ENCODE results near the gene RPL19.

Gene RPL19

DNA sequence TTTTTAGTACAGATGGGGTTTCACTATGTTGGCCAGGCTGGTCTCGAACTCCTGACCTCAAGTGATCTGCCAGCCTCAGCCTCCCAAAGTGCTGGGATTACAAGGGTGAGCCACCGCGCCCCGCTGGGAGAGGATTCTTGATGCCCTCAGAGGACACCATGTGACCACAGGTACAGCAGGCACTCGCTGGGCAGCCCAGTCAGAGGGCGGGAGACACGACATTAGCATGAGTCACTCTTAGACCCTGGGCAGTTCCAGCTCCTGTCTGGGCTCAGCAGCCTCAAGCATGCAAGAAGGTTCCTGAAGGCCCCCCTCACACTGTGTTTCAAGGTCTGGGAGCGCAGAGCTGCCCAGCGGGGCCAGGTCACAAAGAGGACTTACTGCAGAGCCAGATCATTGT lies 13.8 kb downstream of the RPL19 start:
- POLR2A ChIA-PET: no interaction called here
- no peak for DNase-seq (ENCODE audit: extremely low spot score)
- TF ChIP-seq, protein P1, sequence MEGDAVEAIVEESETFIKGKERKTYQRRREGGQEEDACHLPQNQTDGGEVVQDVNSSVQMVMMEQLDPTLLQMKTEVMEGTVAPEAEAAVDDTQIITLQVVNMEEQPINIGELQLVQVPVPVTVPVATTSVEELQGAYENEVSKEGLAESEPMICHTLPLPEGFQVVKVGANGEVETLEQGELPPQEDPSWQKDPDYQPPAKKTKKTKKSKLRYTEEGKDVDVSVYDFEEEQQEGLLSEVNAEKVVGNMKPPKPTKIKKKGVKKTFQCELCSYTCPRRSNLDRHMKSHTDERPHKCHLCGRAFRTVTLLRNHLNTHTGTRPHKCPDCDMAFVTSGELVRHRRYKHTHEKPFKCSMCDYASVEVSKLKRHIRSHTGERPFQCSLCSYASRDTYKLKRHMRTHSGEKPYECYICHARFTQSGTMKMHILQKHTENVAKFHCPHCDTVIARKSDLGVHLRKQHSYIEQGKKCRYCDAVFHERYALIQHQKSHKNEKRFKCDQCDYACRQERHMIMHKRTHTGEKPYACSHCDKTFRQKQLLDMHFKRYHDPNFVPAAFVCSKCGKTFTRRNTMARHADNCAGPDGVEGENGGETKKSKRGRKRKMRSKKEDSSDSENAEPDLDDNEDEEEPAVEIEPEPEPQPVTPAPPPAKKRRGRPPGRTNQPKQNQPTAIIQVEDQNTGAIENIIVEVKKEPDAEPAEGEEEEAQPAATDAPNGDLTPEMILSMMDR (IDR thresholded peaks at IDR 0.05; ENCODE audit: control extremely low read depth, extremely low read depth, low read depth, missing control alignments): no peak
- CTCF ChIA-PET: interaction anchor here (1.0 to 2.3 kb wide), 3 partner anchors 11 to 31 kb away, joined by 5 to 16 read pairs (median 8); no protein-coding TSS in a partner anchor

DNA sequence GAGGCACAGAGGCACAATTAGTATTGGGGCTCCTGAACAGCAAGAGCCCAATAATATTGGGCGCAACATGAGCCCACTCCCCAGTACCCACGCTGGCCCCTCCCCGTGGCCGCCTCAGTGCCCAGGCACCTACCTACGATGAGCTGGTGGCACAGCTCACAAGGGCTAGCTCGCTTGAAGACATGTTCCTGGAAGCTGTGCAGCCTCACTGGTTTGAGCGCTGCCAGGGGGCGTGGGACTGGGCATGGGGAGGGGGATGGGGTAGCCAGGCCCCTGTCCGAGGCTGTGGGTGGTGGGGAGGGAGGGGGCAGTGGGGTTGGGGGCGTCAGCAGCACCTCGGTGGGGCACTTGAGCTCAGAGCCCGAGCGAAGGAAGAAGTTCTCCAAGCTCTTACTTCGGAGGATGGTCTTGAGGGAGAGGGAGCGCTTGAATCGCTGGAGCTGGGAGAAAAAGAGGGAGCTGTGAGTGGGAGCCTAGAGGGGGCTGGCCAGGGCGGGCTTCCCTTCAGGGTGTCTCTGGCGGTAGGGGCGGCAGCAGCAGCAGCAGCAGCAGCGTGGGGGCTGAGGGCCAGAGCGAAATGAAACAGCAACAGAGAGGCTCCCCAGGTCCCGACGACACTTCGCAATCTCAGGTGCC lies 17.8 kb downstream of the RPL19 start:
- DNase-seq (ENCODE audit: extremely low spot score): no peak
- CTCF ChIA-PET: interaction anchor here (2.8 to 3.7 kb wide), 4 partner anchors 11 to 27 kb away, joined by 11 to 14 read pairs (median 12); no protein-coding TSS in a partner anchor
- POLR2A ChIA-PET: interaction anchor here (0.9 kb wide), 1 partner anchor 18 kb away, joined by 3 read pairs; the partner anchor contains the start of gene RPL19
- TF ChIP-seq, protein P1 (IDR thresholded peaks at IDR 0.05; ENCODE audit: control extremely low read depth, extremely low read depth, low read depth, missing control alignments): no peak

DNA sequence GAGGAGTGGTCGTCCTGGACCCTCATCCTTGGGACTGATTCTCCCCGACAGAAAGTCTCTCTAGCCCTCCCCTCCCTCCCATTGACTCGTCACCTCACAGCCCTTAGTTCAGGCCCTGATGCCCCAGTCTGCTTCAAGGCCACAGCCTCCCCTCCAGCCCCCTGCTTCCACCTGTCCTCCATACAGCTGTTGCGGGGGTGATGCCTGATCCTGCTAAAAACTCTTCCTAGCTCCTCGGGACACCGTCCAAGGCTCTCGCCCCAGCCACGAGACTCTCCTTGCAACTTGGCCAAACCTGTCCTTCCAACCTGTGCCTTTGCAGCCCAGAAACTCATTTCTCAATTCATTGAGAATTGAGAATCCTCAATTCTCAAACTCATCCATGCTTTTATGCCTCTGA lies 18.8 kb downstream of the RPL19 start:
- TF ChIP-seq, protein P1 (IDR thresholded peaks at IDR 0.05; ENCODE audit: control extremely low read depth, extremely low read depth, low read depth, missing control alignments): no peak
- CTCF ChIA-PET: interaction anchor here (1.4 to 3.7 kb wide), 5 partner anchors 10 to 26 kb away, joined by 4 to 14 read pairs (median 11); no protein-coding TSS in a partner anchor
- POLR2A ChIA-PET: interaction anchor here (0.9 kb wide), 1 partner anchor 19 kb away, joined by 3 read pairs; the partner anchor contains the start of gene RPL19
- no peak for DNase-seq (ENCODE audit: extremely low spot score)

DNA sequence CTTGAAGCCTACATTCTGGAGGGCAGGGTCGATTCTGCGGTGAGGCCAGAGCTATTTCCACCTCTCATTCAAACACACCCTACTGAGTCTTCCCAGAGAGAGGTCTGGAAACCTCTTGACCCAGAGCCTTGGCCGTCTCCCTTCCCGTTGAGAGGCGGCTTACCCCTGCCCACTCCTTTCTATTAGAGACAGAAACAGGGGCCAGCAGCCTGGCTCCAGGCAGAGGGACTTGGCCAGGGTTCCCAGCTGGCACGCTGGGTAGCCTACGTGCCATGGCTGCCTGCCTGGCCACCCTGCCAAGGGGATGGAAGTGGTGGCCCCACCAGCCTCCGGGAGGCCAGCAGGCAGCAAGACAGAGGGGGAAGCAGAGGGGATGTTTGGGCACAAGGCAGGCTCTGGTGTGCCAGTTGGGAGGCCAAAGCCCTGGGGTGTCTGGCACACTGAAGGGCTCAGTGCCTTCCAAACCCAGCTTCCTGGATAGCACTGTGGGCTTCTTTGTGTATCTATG lies 19.6 kb downstream of the RPL19 start:
- CTCF ChIA-PET: interaction anchor here (0.5 to 3.7 kb wide), 6 partner anchors 11 to 353 kb away, joined by 3 to 14 read pairs (median 11); no protein-coding TSS in a partner anchor
- POLR2A ChIA-PET: no interaction called here
- no peak for DNase-seq (ENCODE audit: extremely low spot score)
- TF ChIP-seq, protein P1 (IDR thresholded peaks at IDR 0.05; ENCODE audit: control extremely low read depth, extremely low read depth, low read depth, missing control alignments): no peak

DNA sequence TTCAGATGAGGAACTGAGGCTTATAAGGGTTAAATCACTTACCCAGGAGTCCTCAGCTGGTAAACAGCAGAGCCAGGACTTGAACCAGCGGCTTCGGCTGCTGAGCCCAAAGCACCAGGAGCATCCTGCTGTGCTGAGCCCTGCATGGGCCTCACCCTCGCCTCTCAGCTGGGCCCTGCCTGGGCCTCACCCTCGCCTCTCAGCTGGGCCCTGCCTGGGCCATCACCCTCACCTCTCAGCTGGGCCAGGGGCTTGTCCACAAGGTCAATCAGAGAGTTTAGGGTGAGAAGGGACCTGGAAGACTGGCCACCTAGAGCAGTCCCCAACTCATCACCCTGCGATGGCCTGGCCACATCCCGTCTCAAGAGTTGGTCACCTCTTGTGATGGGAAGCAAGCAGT lies 21.5 kb downstream of the RPL19 start:
- DNase-seq (ENCODE audit: extremely low spot score): no peak
- CTCF ChIA-PET: interaction anchor here (1.1 to 2.7 kb wide), 5 partner anchors 8 to 23 kb away, joined by 3 to 19 read pairs (median 5); no protein-coding TSS in a partner anchor
- TF ChIP-seq, protein P1 (IDR thresholded peaks at IDR 0.05; ENCODE audit: control extremely low read depth, extremely low read depth, low read depth, missing control alignments): no peak
- POLR2A ChIA-PET: no interaction called here

DNA sequence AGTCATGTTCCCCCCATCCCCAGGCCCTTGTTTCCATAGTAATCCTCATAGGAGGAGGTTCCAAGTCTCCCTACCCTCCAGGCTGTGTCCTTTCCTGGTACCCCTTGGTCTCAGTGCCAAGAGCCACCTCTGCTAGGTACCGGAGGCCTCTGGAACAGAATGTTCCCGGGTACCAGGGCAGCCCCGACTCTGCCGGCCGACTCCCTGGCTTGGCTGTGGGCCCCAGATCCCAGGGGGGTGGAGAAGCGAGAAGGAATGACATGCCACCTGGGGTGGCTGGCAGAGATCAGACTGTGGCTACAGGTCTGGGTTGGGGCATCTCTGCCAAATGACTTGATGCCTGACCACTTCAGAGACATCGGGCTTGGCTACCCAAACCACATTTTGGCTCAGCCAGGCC lies 22.1 kb downstream of the RPL19 start:
- POLR2A ChIA-PET: no interaction called here
- TF ChIP-seq, protein P1 (IDR thresholded peaks at IDR 0.05; ENCODE audit: control extremely low read depth, extremely low read depth, low read depth, missing control alignments): no peak
- CTCF ChIA-PET: interaction anchor here (1.4 to 2.7 kb wide), 4 partner anchors 10 to 22 kb away, joined by 3 to 19 read pairs (median 6); no protein-coding TSS in a partner anchor
- DNase-seq (ENCODE audit: extremely low spot score): no peak

Measured in GM10248 (cell line).